Neural progenitor cell (in vitro differentiated cells): ENCODE measurements around the gene NETO2. TPM values are rescaled to one million over a fixed set of nuclear protein-coding genes. Genes with fewer than 3 reads are reported as not detected.

ENCODE experiments used
- DNase-seq: peaks from one replicate; pipeline ENCODE4 v3.0.0-alpha.2; 2016; ENCODE audit warnings: low spot score
- H2AFZ ChIP-seq: fragments of 200-600 bp; sonication (generic); replicated peaks from 2 replicates; pipeline ENCODE4 v1.6.1; 2016; ENCODE audit warnings: antibody characterized with exemption
- H3F3A ChIP-seq: fragments of 200-600 bp; sonication (generic); 2 replicates; pipeline ENCODE4 v1.6.1; 2016; ENCODE audit warnings: antibody characterized with exemption, low read depth
- H3K27ac ChIP-seq: fragments of 200-600 bp; sonication (generic); 2 replicates; pipeline ENCODE4 v1.5.1; 2016; ENCODE audit warnings: mild to moderate bottlenecking
- H3K27me3 ChIP-seq: fragments of 200-600 bp; sonication (generic); 2 replicates; pipeline ENCODE4 v1.6.1; 2016; ENCODE audit warnings: mild to moderate bottlenecking, moderate library complexity
- H3K36me3 ChIP-seq: fragments of 200-600 bp; sonication (generic); 2 replicates; pipeline ENCODE4 v1.5.1; 2016
- H3K4me1 ChIP-seq: fragments of 200-600 bp; sonication (generic); 2 replicates; pipeline ENCODE4 v1.6.1; 2016; ENCODE audit warnings: mixed run types
- H3K4me2 ChIP-seq: fragments of 200-600 bp; sonication (generic); 2 replicates; pipeline ENCODE4 v1.6.1; 2016
- H3K4me3 ChIP-seq: fragments of 200-600 bp; sonication (generic); 2 replicates; pipeline ENCODE4 v1.5.1; 2016
- H3K79me2 ChIP-seq: fragments of 200-600 bp; sonication (generic); 2 replicates; pipeline ENCODE4 v1.6.1; 2016; ENCODE audit warnings: low read depth
- H3K9ac ChIP-seq: fragments of 200-600 bp; sonication (generic); 2 replicates; pipeline ENCODE4 v1.6.1; 2016
- H3K9me3 ChIP-seq: fragments of 200-600 bp; sonication (generic); 2 replicates; pipeline ENCODE4 v1.5.1; 2016; ENCODE audit warnings: low read depth
- H4K20me1 ChIP-seq: fragments of 200-600 bp; sonication (generic); 2 replicates; pipeline ENCODE4 v1.6.1; 2016; ENCODE audit warnings: low read depth
- H3K27ac Mint-ChIP-seq: 3 replicates; pipeline ENCODE4 v1.8.0; 2021; ENCODE audit warnings: mixed read lengths
- H3K27me3 Mint-ChIP-seq: 2 replicates; pipeline ENCODE4 v1.8.0; 2022; ENCODE audit warnings: low read depth, mild to moderate bottlenecking, inconsistent platforms, moderate library complexity, mixed read lengths; ENCODE audit not compliant: insufficient read depth
- H3K36me3 Mint-ChIP-seq: 3 replicates; pipeline ENCODE4 v1.8.0; 2021; ENCODE audit warnings: mixed read lengths
- H3K4me1 Mint-ChIP-seq: 3 replicates; pipeline ENCODE4 v1.8.0; 2021; ENCODE audit warnings: mixed read lengths
- H3K4me3 Mint-ChIP-seq: 3 replicates; pipeline ENCODE4 v1.8.0; 2021; ENCODE audit warnings: mild to moderate bottlenecking, moderate library complexity, mixed read lengths
- H3K9me3 Mint-ChIP-seq: 3 replicates; pipeline ENCODE4 v1.8.0; 2020; ENCODE audit warnings: mixed read lengths
- EZH2 ChIP-seq: fragments of 200-600 bp; sonication (generic); IDR thresholded peaks from 2 replicates; pipeline ENCODE4 v1.6.1; 2017; ENCODE audit warnings: antibody characterized with exemption, mild to moderate bottlenecking, moderate library complexity
- EZH2phosphoT487 ChIP-seq: fragments of 200-600 bp; sonication (generic); IDR thresholded peaks from 2 replicates; pipeline ENCODE4 v1.6.1; 2017; ENCODE audit warnings: antibody characterized with exemption
- total RNA-seq: library from RNA; depleted of rRNA; stranded (reverse); fragments of >200 nt; gene quantifications from 2 replicates; pipeline ENCODE4 v1.2.3, GENCODE V29; 2015; ENCODE audit warnings: low replicate concordance
- TF ChIP-seq, protein P1 (sequence below): fragments of 200-600 bp; sonication (generic); IDR thresholded peaks from 2 replicates; pipeline ENCODE4 v1.5.1; 2017; ENCODE audit warnings: antibody characterized with exemption, mild to moderate bottlenecking

NETO2 gene
- total RNA-seq, 1 donor from 2014 or later = 32.0 TPM

DNA sequence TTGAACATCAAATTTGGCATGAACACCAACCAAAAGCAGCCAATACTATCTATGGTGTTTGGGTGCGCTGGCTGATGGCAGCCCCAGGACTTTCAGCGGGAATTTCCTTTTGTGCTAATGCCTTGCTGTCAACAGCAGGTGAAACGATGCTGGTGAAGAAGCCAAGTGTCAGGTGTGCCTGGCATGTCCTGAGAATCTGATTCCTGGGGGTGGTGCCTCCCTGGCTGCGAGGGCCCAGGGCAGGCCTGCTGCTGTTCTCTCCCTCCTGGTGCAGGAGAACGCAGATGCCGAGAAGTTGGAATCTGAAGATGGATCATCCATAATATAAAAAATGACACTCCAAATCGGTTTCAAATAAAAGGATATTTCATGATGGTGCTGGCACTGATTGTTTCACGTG lies 108.3 kb downstream of the NETO2 start:
- Mint-ChIP-seq H3K36me3 (no peaks in the 10 kb centered on the region), H3K4me3 (no peak overlapping the region), H3K9me3 (no peaks in the 10 kb centered on the region), H3K4me1 (peaks cover 26% of the 10 kb centered on the region), H3K27me3 (peaks cover 12% of the 10 kb centered on the region), H3K27ac (no peak overlapping the region)
- no peaks in the 10 kb centered on the region for H3K4me1 ChIP-seq
- no peak for TF ChIP-seq EZH2phosphoT487
- TF ChIP-seq EZH2 = no peak
- TF ChIP-seq, protein P1, sequence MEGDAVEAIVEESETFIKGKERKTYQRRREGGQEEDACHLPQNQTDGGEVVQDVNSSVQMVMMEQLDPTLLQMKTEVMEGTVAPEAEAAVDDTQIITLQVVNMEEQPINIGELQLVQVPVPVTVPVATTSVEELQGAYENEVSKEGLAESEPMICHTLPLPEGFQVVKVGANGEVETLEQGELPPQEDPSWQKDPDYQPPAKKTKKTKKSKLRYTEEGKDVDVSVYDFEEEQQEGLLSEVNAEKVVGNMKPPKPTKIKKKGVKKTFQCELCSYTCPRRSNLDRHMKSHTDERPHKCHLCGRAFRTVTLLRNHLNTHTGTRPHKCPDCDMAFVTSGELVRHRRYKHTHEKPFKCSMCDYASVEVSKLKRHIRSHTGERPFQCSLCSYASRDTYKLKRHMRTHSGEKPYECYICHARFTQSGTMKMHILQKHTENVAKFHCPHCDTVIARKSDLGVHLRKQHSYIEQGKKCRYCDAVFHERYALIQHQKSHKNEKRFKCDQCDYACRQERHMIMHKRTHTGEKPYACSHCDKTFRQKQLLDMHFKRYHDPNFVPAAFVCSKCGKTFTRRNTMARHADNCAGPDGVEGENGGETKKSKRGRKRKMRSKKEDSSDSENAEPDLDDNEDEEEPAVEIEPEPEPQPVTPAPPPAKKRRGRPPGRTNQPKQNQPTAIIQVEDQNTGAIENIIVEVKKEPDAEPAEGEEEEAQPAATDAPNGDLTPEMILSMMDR = no peak
- H3K4me3 ChIP-seq = no peak overlapping the region
- H3F3A ChIP-seq = no peaks in the 10 kb centered on the region
- no peaks in the 10 kb centered on the region for H4K20me1 ChIP-seq
- no peak overlapping the region for H3K4me2 ChIP-seq
- H3K9ac ChIP-seq = no peak overlapping the region
- H3K36me3 ChIP-seq = no peaks in the 10 kb centered on the region
- H2AFZ ChIP-seq = no peak overlapping the region
- no peaks in the 10 kb centered on the region for H3K9me3 ChIP-seq
- H3K79me2 ChIP-seq = no peaks in the 10 kb centered on the region
- no peak overlapping the region for H3K27ac ChIP-seq
- DNase-seq = no peak
- peaks cover 27% of the 10 kb centered on the region for H3K27me3 ChIP-seq

DNA sequence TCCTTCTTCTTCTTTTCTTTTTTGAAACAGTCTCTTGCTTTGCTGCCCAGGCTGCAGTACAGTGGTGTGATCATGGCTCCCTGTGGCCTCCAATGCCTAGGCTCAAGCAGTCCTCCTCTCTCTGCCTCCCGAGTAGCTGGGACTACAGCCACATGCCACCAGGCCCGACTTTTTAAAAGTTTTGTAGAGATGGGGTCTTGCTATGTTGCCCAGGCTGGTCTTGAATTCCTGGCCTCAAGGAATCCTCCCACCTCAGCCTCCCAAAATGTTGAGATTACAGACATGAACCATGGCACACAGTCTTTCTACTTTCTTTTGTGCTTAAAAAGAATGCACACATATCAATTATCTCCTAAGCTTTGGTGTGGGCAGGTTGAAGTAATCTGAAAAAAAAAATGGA lies 109.3 kb downstream of the NETO2 start:
- H3K27ac ChIP-seq = no peak overlapping the region
- Mint-ChIP-seq H3K4me3 (no peak overlapping the region), H3K4me1 (peaks cover 26% of the 10 kb centered on the region), H3K9me3 (no peaks in the 10 kb centered on the region), H3K27ac (no peak overlapping the region), H3K27me3 (peaks cover 7% of the 10 kb centered on the region), H3K36me3 (no peaks in the 10 kb centered on the region)
- TF ChIP-seq, protein P1 = no peak
- no peak for TF ChIP-seq EZH2
- no peaks in the 10 kb centered on the region for H3K4me1 ChIP-seq
- peaks cover 27% of the 10 kb centered on the region for H3K27me3 ChIP-seq
- no peaks in the 10 kb centered on the region for H4K20me1 ChIP-seq
- no peak overlapping the region for H2AFZ ChIP-seq
- H3K9ac ChIP-seq = no peak overlapping the region
- H3K4me3 ChIP-seq = no peak overlapping the region
- no peaks in the 10 kb centered on the region for H3K79me2 ChIP-seq
- no peaks in the 10 kb centered on the region for H3K9me3 ChIP-seq
- no peaks in the 10 kb centered on the region for H3K36me3 ChIP-seq
- H3K4me2 ChIP-seq = no peak overlapping the region
- no peak for DNase-seq
- H3F3A ChIP-seq = no peaks in the 10 kb centered on the region

DNA sequence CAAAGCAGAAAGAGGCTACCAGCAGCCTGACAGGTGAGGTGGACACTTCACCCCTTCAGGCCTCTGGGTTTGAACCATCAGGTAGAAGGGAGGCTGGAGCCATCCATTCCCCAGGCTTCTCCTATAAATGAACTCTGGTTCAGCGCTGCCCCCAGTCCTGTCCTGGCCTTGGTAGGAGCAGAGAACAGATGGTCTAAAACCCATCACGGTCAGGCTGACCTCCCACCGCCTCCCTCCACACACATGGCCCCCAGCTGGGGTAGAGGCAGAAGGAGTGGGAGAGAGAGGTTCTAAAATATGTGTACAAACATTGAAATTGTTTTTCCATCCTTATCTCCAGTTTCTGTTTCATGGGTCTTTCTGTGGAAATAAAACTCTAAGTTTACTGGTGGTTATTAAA lies 110.6 kb downstream of the NETO2 start:
- Histone ChIP-seq H3K4me1 (no peaks in the 10 kb centered on the region), H3K36me3 (no peaks in the 10 kb centered on the region), H2AFZ (no peak overlapping the region), H3K4me3 (no peak overlapping the region), H4K20me1 (no peaks in the 10 kb centered on the region), H3K27ac (no peak overlapping the region), H3K9ac (no peak overlapping the region), H3K27me3 (peaks cover 21% of the 10 kb centered on the region), H3K9me3 (no peaks in the 10 kb centered on the region), H3F3A (no peaks in the 10 kb centered on the region), H3K79me2 (no peaks in the 10 kb centered on the region), H3K4me2 (no peak overlapping the region)
- H3K27ac Mint-ChIP-seq = peak overlapping the region; percentile 94
- H3K36me3 Mint-ChIP-seq = no peaks in the 10 kb centered on the region
- TF ChIP-seq, protein P1 = no peak
- TF ChIP-seq EZH2 (no peak), EZH2phosphoT487 (no peak)
- H3K27me3 Mint-ChIP-seq = peaks cover 7% of the 10 kb centered on the region
- peaks cover 26% of the 10 kb centered on the region for H3K4me1 Mint-ChIP-seq
- DNase-seq = no peak
- H3K9me3 Mint-ChIP-seq = no peaks in the 10 kb centered on the region
- peak overlapping the region; percentile 15 for H3K4me3 Mint-ChIP-seq

DNA sequence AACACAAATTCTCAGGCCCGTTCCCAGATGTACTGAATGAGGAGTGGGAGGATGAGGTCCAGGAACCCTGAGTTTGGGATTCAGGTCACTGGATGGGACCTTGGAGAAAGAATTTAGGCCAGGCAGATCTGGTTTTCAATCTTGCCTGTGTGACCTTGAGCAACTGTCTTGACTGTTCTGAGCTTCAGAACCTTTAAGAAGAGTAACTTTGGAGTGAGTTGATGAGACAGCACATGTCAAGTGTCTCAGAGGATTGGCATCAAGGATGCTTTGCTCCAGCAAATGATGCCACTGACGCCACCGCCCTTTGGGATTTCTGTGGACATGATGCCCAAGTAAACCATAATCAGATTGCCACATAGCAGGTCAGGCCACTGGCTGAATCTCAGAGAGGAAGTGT lies 114.0 kb downstream of the NETO2 start:
- Histone ChIP-seq H3K4me3 (no peak overlapping the region), H3K27ac (no peak overlapping the region), H3K79me2 (no peaks in the 10 kb centered on the region), H3F3A (no peaks in the 10 kb centered on the region), H2AFZ (no peak overlapping the region), H3K4me2 (no peak overlapping the region), H4K20me1 (no peaks in the 10 kb centered on the region), H3K27me3 (no peaks in the 10 kb centered on the region), H3K9me3 (no peaks in the 10 kb centered on the region), H3K4me1 (no peaks in the 10 kb centered on the region), H3K9ac (no peak overlapping the region), H3K36me3 (no peaks in the 10 kb centered on the region)
- DNase-seq = no peak
- no peaks in the 10 kb centered on the region for H3K36me3 Mint-ChIP-seq
- H3K4me3 Mint-ChIP-seq = no peak overlapping the region
- TF ChIP-seq, protein P1 = no peak
- TF ChIP-seq EZH2 (no peak), EZH2phosphoT487 (no peak)
- H3K4me1 Mint-ChIP-seq = peaks cover 20% of the 10 kb centered on the region
- H3K27me3 Mint-ChIP-seq = peaks cover 5% of the 10 kb centered on the region
- no peaks in the 10 kb centered on the region for H3K9me3 Mint-ChIP-seq
- no peak overlapping the region for H3K27ac Mint-ChIP-seq
